BJ (cell line): ENCODE results near the gene LAMA2. TPM values are rescaled to one million over a fixed set of nuclear protein-coding genes. Genes with fewer than 3 reads are reported as not detected.

Experiments used
- CTCF ChIA-PET: fragments of 350-600 bp; formaldehyde crosslinking; extraction: SDS; loops from one replicate; lab custom pipeline; 2021; ENCODE audit warnings: antibody characterized with exemption, inconsistent platforms; lab: Yijun Ruan, JAX
- POLR2A ChIA-PET: fragments of 300-600 bp; sonication (Branson Sonifier 250); formaldehyde crosslinking; extraction: SDS; loops from one replicate; lab custom pipeline; 2021; ENCODE audit warnings: antibody characterized with exemption; lab: Charles Lee
- DNase-seq: peaks from one replicate; pipeline ENCODE4 v3.0.0-alpha.2; 2011; ENCODE audit warnings: low read depth
- H3K27me3 ChIP-seq: 2 replicates; pipeline ENCODE4 v1.6.0; 2011; ENCODE audit warnings: low read length; ENCODE audit not compliant: control insufficient read depth, insufficient read depth
- H3K36me3 ChIP-seq: 2 replicates; pipeline ENCODE4 v1.5.1; 2011; ENCODE audit warnings: low read length; ENCODE audit not compliant: control insufficient read depth, insufficient read depth
- H3K4me3 ChIP-seq: 2 replicates; pipeline ENCODE4 v1.5.1; 2011; ENCODE audit warnings: low read depth, mild to moderate bottlenecking, control low read depth, low read length
- polyA plus RNA-seq: library from polyadenylated mRNA; depleted of rRNA; stranded (reverse); fragments of >200 nt; gene quantifications from 2 replicates; pipeline ENCODE4 v1.2.3, GENCODE V29; 2011
- TF ChIP-seq, protein P1 (sequence below): IDR thresholded peaks from 2 replicates; pipeline ENCODE4 v1.5.1; 2011; ENCODE audit warnings: low read depth, mild to moderate bottlenecking, control low read depth, inconsistent platforms, low read length, moderate library complexity; ENCODE audit not compliant: insufficient read depth

LAMA2 gene
- polyA plus RNA-seq, 1 experiment, result 50.0 TPM

GRCh38 chr6:129360682-129360955, 477.7 kb downstream of the LAMA2 start:
- no peaks in the 10 kb centered on the region for H3K36me3 ChIP-seq
- TF ChIP-seq, protein P1, sequence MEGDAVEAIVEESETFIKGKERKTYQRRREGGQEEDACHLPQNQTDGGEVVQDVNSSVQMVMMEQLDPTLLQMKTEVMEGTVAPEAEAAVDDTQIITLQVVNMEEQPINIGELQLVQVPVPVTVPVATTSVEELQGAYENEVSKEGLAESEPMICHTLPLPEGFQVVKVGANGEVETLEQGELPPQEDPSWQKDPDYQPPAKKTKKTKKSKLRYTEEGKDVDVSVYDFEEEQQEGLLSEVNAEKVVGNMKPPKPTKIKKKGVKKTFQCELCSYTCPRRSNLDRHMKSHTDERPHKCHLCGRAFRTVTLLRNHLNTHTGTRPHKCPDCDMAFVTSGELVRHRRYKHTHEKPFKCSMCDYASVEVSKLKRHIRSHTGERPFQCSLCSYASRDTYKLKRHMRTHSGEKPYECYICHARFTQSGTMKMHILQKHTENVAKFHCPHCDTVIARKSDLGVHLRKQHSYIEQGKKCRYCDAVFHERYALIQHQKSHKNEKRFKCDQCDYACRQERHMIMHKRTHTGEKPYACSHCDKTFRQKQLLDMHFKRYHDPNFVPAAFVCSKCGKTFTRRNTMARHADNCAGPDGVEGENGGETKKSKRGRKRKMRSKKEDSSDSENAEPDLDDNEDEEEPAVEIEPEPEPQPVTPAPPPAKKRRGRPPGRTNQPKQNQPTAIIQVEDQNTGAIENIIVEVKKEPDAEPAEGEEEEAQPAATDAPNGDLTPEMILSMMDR, result no peak
- no peak overlapping the region for H3K4me3 ChIP-seq
- no peak for DNase-seq
- CTCF ChIA-PET, result interaction anchor here (1.2 to 2.1 kb wide), 2 partner anchors 9 to 97 kb away, joined by 3 to 8 read pairs; no protein-coding TSS in a partner anchor
- H3K27me3 ChIP-seq, result no peaks in the 10 kb centered on the region
- POLR2A ChIA-PET, result no interaction called here

GRCh38 chr6:129364037-129364436, 481.1 kb downstream of the LAMA2 start:
- TF ChIP-seq, protein P1, result no peak
- no peaks in the 10 kb centered on the region for H3K36me3 ChIP-seq
- ChIA-PET POLR2A (no interaction called here), CTCF (interaction anchor here (1.1 kb wide), 1 partner anchor 13 kb away, joined by 3 read pairs; no protein-coding TSS in a partner anchor)
- H3K4me3 ChIP-seq, result no peak overlapping the region
- DNase-seq, result no peak
- H3K27me3 ChIP-seq, result no peaks in the 10 kb centered on the region

GRCh38 chr6:129364767-129365166, 481.8 kb downstream of the LAMA2 start:
- CTCF ChIA-PET, result interaction anchor here (1.1 kb wide), 1 partner anchor 14 kb away, joined by 3 read pairs; no protein-coding TSS in a partner anchor

DNA sequence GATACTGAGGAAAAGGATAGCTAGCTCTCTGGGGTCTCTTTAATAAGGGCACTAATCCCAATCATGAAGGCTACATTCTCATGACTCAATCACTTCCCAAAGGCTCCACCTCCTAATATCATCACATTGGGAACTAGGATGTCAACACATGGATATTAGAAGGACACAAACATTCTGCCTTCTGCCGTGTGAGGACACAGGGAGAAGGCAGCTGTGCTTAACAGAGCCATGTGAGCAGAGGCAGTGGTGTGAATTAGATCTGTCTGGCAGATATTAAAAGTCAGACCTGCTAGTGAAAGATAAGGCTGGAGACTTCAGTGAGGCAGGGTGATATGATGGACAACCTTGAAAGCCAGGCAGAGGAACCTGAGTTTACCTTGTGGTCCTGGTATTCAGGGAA, 485.1 kb downstream of the LAMA2 start:
- ChIA-PET CTCF (interaction anchor here (1.1 to 2.7 kb wide), 2 partner anchors 8 to 643 kb away, joined by 4 to 8 read pairs; no protein-coding TSS in a partner anchor), POLR2A (no interaction called here)
- Histone ChIP-seq H3K27me3 (no peaks in the 10 kb centered on the region), H3K36me3 (no peaks in the 10 kb centered on the region), H3K4me3 (no peak overlapping the region)
- no peak for DNase-seq
- TF ChIP-seq, protein P1, result no peak

More at GRCh38 chr6:129364767-129365166, 481.8 kb downstream of the LAMA2 start:
- Histone ChIP-seq H3K36me3 (no peaks in the 10 kb centered on the region), H3K27me3 (no peaks in the 10 kb centered on the region), H3K4me3 (no peak overlapping the region)
- TF ChIP-seq, protein P1, result no peak
- DNase-seq, result no peak
- POLR2A ChIA-PET, result no interaction called here

DNA sequence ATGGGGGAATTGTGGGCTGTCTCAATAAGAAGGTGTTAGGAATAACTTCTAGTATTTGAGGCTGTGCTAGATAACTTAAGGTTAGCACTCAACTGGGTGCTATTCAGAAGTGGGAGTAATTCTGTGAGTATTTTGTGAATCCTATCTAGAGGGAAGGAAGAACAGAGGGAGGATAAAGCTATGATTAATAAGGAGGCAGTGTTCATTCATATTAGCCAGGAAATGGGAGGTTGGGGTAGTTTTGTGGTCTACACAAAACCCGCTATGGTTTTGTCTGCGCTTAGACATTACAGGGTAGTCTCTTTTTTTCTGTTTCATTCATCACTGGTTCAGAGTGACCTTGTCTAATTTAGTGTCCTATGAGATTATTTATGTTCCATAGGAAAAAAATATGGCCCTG, 486.0 kb downstream of the LAMA2 start:
- POLR2A ChIA-PET, result no interaction called here
- TF ChIP-seq, protein P1, result no peak
- Histone ChIP-seq H3K27me3 (no peaks in the 10 kb centered on the region), H3K36me3 (no peaks in the 10 kb centered on the region), H3K4me3 (no peak overlapping the region)
- no peak for DNase-seq
- CTCF ChIA-PET, result interaction anchor here (1.0 to 2.7 kb wide), 4 partner anchors 8 to 644 kb away, joined by 3 to 10 read pairs (median 6); no protein-coding TSS in a partner anchor
